ENCODE data around the gene CCDC12.
"Not testable (repeated sequence)": the region's sequence is repeated elsewhere in the genome, so short reads cannot be mapped to it uniquely, and the experiment has no call there.

CCDC12 gene

DNA sequence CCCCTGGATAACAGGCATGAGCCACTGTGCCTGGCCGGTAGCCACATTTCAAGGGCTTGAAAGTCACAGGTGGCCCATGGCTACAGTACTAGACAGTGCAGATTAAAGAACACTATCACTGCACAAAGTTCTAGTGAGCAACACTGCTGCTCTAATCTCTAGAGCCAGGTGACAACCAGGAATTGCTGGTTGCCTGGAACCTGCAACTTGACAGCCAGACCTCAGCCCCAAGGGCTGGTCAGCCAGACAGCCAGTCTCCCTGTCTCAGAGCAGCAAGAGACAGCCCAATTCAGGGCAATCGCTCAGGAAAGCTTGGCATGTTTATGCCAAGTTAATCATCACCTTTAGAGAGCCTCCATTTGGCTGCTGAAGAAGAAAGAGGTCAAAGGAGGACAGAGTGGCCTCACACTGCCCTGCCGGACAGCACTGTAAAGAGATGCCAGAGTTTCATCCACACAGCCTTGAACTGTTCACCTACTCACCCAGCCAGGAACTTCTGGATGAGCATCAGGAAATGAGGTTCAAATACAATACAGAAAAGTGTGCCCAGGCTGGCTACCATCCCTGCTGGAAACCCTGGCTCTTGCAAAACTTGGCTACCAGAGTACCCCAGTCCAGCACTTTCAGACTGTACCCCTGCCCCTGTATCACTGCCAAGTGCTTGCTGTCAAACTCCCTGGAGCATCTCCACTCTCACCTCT is 6.0 kb downstream of the CCDC12 start:
- no peak overlapping the region for H3K4me3 ChIP-seq (ENCODE audit: low read length)
- TF ChIP-seq, protein P1, sequence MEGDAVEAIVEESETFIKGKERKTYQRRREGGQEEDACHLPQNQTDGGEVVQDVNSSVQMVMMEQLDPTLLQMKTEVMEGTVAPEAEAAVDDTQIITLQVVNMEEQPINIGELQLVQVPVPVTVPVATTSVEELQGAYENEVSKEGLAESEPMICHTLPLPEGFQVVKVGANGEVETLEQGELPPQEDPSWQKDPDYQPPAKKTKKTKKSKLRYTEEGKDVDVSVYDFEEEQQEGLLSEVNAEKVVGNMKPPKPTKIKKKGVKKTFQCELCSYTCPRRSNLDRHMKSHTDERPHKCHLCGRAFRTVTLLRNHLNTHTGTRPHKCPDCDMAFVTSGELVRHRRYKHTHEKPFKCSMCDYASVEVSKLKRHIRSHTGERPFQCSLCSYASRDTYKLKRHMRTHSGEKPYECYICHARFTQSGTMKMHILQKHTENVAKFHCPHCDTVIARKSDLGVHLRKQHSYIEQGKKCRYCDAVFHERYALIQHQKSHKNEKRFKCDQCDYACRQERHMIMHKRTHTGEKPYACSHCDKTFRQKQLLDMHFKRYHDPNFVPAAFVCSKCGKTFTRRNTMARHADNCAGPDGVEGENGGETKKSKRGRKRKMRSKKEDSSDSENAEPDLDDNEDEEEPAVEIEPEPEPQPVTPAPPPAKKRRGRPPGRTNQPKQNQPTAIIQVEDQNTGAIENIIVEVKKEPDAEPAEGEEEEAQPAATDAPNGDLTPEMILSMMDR (IDR thresholded peaks at IDR 0.05; ENCODE audit: insufficient read depth, low read depth, low read length, missing control alignments), result no peak
- DNase-seq (ENCODE audit: low read depth), result no peak

GRCh38 chr3:46968783-46969428 is 7.6 kb downstream of the CCDC12 start:
- TF ChIP-seq, protein P1 (IDR thresholded peaks at IDR 0.05; ENCODE audit: insufficient read depth, low read depth, low read length, missing control alignments), result no peak
- no peak for DNase-seq (ENCODE audit: low read depth)
- no peak overlapping the region for H3K4me3 ChIP-seq (ENCODE audit: low read length)

DNA sequence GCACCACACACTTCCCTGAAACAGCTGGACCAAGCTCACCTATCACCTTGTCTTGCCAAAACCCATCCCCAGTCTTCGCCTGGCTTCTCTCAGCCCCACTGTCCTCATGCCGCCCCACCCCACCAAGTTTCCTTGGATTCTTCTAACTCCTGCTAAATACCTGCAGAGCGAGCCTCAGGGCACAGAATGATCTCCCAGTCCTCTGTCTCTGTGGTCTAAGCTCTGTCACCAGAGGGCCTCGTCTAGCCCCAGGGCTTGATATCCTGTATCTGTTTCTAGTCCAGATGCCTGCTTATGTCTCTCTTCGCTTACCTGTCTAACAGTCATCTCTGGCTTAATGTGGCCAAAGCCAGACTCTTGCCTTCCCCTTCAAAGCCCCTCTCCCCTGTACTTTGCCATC is 9.7 kb downstream of the CCDC12 start:
- TF ChIP-seq, protein P1 (IDR thresholded peaks at IDR 0.05; ENCODE audit: insufficient read depth, low read depth, low read length, missing control alignments), result no peak
- H3K4me3 ChIP-seq (ENCODE audit: low read length), result no peak overlapping the region
- no peak for DNase-seq (ENCODE audit: low read depth)

DNA sequence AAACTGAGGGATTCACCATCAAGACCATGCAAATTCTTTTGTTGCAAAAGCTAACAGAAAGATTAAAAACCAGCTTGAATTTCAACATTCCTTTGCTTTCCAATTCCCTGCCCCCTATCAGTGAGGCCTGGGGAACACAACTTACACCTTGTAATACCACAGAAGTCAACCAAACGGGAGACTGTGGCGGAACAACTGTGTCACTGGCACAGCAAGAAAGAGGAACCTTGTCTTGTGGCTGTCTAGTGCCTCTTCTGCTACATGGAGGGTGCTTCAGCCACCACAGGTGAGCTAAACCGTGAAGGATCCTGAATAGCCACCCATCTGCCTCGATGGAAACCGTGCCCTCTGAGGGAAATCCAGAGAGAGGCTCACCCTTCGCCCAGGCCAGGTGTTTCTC is 11.4 kb downstream of the CCDC12 start:
- H3K4me3 ChIP-seq (ENCODE audit: low read length), result no peak overlapping the region
- DNase-seq (ENCODE audit: low read depth), result no peak
- TF ChIP-seq, protein P1 (IDR thresholded peaks at IDR 0.05; ENCODE audit: insufficient read depth, low read depth, low read length, missing control alignments), result no peak

DNA sequence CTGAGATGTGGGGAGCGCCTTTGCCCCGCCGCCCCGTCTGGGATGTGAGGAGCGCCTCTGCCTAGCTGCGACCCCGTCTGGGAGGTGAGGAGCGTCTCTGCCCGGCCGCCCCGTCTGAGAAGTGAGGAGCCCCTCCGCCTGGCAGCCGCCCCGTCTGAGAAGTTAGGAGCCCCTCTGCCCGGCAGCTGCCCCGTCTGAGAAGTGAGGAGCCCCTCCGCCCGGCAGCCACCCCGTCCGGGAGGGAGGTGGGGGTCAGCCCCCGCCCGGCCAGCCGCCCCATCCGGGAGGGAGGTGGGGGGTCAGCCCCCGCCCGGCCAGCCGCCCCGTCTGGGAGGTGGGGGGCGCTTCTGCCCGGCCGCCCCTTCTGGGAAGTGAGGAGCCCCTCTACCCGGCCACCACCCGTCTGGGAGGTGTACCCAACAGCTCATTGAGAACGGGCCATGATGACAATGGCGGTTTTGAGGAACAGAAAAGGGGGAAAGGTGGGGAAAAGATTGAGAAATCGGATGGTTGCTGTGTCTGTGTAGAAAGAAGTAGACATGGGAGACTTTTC is 12.4 kb downstream of the CCDC12 start:
- not testable (repeated sequence) for H3K4me3 ChIP-seq (ENCODE audit: low read length); DNase-seq (ENCODE audit: low read depth)

DNA sequence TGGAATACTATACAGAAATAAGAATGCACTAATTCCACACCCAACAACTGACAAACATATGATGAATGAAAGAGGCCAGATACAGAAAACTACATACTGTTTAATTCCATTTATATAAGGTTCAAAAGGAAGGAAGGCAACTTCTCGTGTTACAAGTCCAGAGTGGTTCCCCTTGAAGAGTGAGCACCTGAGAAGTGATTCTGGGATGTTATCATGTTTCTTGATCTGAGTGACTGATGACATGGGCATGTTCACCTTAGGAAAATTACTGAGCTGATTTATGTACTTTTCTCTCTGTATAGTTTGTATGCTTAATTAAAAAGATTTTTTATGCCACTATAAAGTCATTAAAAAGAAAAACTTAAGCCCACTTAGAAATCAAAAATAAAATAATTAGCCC is 13.6 kb downstream of the CCDC12 start:
- H3K4me3 ChIP-seq (ENCODE audit: low read length), result no peak overlapping the region
- TF ChIP-seq, protein P1 (IDR thresholded peaks at IDR 0.05; ENCODE audit: insufficient read depth, low read depth, low read length, missing control alignments), result no peak
- no peak for DNase-seq (ENCODE audit: low read depth)

GRCh38 chr3:46962427-46962826 is 14.1 kb downstream of the CCDC12 start:
- no peak overlapping the region for H3K4me3 ChIP-seq (ENCODE audit: low read length)
- no peak for DNase-seq (ENCODE audit: low read depth)
- TF ChIP-seq, protein P1 (IDR thresholded peaks at IDR 0.05; ENCODE audit: insufficient read depth, low read depth, low read length, missing control alignments), result no peak
